OCI-LY3 (cell line): ENCODE results near the gene ZNF582.

ENCODE experiments used
- H2AFZ ChIP-seq: fragments of 200-600, 300-600 bp; shearing (Covaris generic); 2 replicates; pipeline ENCODE4 v1.6.0; 2014; ENCODE audit warnings: antibody characterized with exemption, low read depth, low read length
- H3K27ac ChIP-seq: fragments of 200-600, 300-600 bp; sonication (generic); 2 replicates; pipeline ENCODE4 v1.5.1; 2014; ENCODE audit warnings: mild to moderate bottlenecking, low read length, moderate library complexity, mixed read lengths
- H3K27me3 ChIP-seq: fragments of 200-600, 300-600 bp; sonication (generic); 2 replicates; pipeline ENCODE4 v1.6.1; 2014; ENCODE audit warnings: low read depth, low read length, mixed read lengths
- H3K36me3 ChIP-seq: fragments of 200-600, 300-600 bp; sonication (generic); replicated peaks from 2 replicates; pipeline ENCODE3; 2014; ENCODE audit warnings: low read depth, low read length, mixed read lengths
- H3K4me1 ChIP-seq: fragments of 300-600, 200-600 bp; sonication (generic); 2 replicates; pipeline ENCODE4 v1.6.1; 2014; ENCODE audit warnings: low read length, mixed read lengths
- H3K4me2 ChIP-seq: fragments of 200-600, 300-600 bp; sonication (generic); 2 replicates; pipeline ENCODE4 v1.6.1; 2014; ENCODE audit warnings: low read length, mixed read lengths
- H3K4me3 ChIP-seq: fragments of 300-600, 200-600 bp; sonication (generic); 2 replicates; pipeline ENCODE4 v1.5.1; 2014; ENCODE audit warnings: antibody characterized with exemption, mild to moderate bottlenecking, low read length, moderate library complexity
- H3K79me2 ChIP-seq: fragments of 300-600, 200-600 bp; shearing (Covaris generic); 2 replicates; pipeline ENCODE4 v1.6.1; 2014; ENCODE audit warnings: mild to moderate bottlenecking, low read length, mixed read lengths
- H3K9ac ChIP-seq: fragments of 300-600, 200-600 bp; shearing (Covaris generic); 2 replicates; pipeline ENCODE4 v1.6.0; 2014; ENCODE audit warnings: mild to moderate bottlenecking, low read length, moderate library complexity
- H3K9me3 ChIP-seq: fragments of 200-600, 300-600 bp; shearing (Covaris generic); 2 replicates; pipeline ENCODE4 v1.6.1; 2014; ENCODE audit warnings: low read length, mixed read lengths; ENCODE audit not compliant: insufficient read depth
- H4K20me1 ChIP-seq: fragments of 200-600, 300-600 bp; sonication (generic); 2 replicates; pipeline ENCODE4 v1.6.1; 2016; ENCODE audit warnings: low read length, mixed read lengths; ENCODE audit not compliant: insufficient read depth
- CTCF ChIP-seq: fragments of 200-600, 300-600 bp; sonication (generic); IDR thresholded peaks from 2 replicates; pipeline ENCODE4 v1.5.1; 2014; ENCODE audit warnings: antibody characterized with exemption, low read length, low read depth
- EZH2phosphoT487 ChIP-seq: fragments of 200-600 bp; shearing (Covaris generic); IDR thresholded peaks from 2 replicates; pipeline ENCODE4 v1.6.1; 2018; ENCODE audit warnings: antibody characterized with exemption, mixed run types, low read depth

The ZNF582 gene

GRCh38 chr19:56400485-56400884 lies 7.2 kb upstream of the ZNF582 start:
- H3K9ac ChIP-seq: no peak overlapping the region
- TF ChIP-seq CTCF (no peak), EZH2phosphoT487 (no peak)

GRCh38 chr19:56398809-56399208 lies 5.5 kb upstream of the ZNF582 start:
- Histone ChIP-seq H3K79me2 (peaks cover 6% of the 10 kb centered on the region; the same call in 1 of the 2 replicates), H2AFZ (no peak overlapping the region), H3K9ac (no peak overlapping the region), H4K20me1 (no peaks in the 10 kb centered on the region), H3K4me1 (peaks cover 6% of the 10 kb centered on the region; the same call in 1 of the 2 replicates), H3K4me2 (no peak overlapping the region), H3K27me3 (no peaks in the 10 kb centered on the region), H3K9me3 (peaks cover 52% of the 10 kb centered on the region), H3K27ac (no peak overlapping the region), H3K4me3 (no peak overlapping the region), H3K36me3 (peaks cover 47% of the 10 kb centered on the region)
- TF ChIP-seq CTCF (no peak), EZH2phosphoT487 (no peak)

More at GRCh38 chr19:56400485-56400884, 7.2 kb upstream of the ZNF582 start:
- Histone ChIP-seq H3K9me3 (peaks cover 46% of the 10 kb centered on the region), H4K20me1 (no peaks in the 10 kb centered on the region), H2AFZ (no peak overlapping the region), H3K27ac (no peak overlapping the region), H3K79me2 (peaks cover 20% of the 10 kb centered on the region), H3K27me3 (no peaks in the 10 kb centered on the region), H3K4me2 (no peak overlapping the region), H3K4me1 (peaks cover 14% of the 10 kb centered on the region), H3K36me3 (peaks cover 57% of the 10 kb centered on the region), H3K4me3 (no peak overlapping the region)

- Histone ChIP-seq H3K4me3 (no peak overlapping the region), H3K27ac (no peak overlapping the region)
These were observed 9.3 kb downstream of the ZNF582 start for GRCh38 chr19:56383826-56384605.

More at GRCh38 chr19:56383826-56384605, 9.3 kb downstream of the ZNF582 start:
- no peak overlapping the region for H3K9ac ChIP-seq
- no peak overlapping the region for H2AFZ ChIP-seq
- no peak overlapping the region for H3K4me2 ChIP-seq
- H3K79me2 ChIP-seq: no peaks in the 10 kb centered on the region
- TF ChIP-seq CTCF (no peak), EZH2phosphoT487 (no peak)
- no peaks in the 10 kb centered on the region for H3K4me1 ChIP-seq
- H4K20me1 ChIP-seq: no peaks in the 10 kb centered on the region
- H3K9me3 ChIP-seq: peaks cover 12% of the 10 kb centered on the region
- no peaks in the 10 kb centered on the region for H3K27me3 ChIP-seq
- no peaks in the 10 kb centered on the region for H3K36me3 ChIP-seq
